OCI-LY1 (cell line): ENCODE data around the gene NLRP14.

Experiments used
- H2AFZ ChIP-seq: fragments of 200-600 bp; sonication (generic), shearing (Covaris generic); 2 replicates; pipeline ENCODE4 v1.6.0; 2014; ENCODE audit warnings: antibody characterized with exemption, mild to moderate bottlenecking, low read length
- H3F3A ChIP-seq: fragments of 200-600 bp; sonication (generic), shearing (Covaris generic); 2 replicates; pipeline ENCODE4 v1.6.0; 2014; ENCODE audit warnings: mild to moderate bottlenecking, antibody characterized with exemption, low read length, moderate library complexity; ENCODE audit not compliant: insufficient read depth
- H3K27ac ChIP-seq: fragments of 200-600 bp; sonication (generic); 2 replicates; pipeline ENCODE4 v1.5.1; 2014; ENCODE audit warnings: low read length, mixed run types, mild to moderate bottlenecking, low read depth; ENCODE audit not compliant: poor library complexity, severe bottlenecking
- H3K27me3 ChIP-seq: fragments of 200-600 bp; sonication (generic); 2 replicates; pipeline ENCODE4 v1.6.0; 2014; ENCODE audit warnings: antibody characterized with exemption, mild to moderate bottlenecking, low read length, moderate library complexity; ENCODE audit not compliant: insufficient read depth
- H3K36me3 ChIP-seq: fragments of 200-600 bp; sonication (generic); 2 replicates; pipeline ENCODE4 v1.6.1; 2014; ENCODE audit warnings: mild to moderate bottlenecking, antibody characterized with exemption, low read length, moderate library complexity, mixed read lengths; ENCODE audit not compliant: insufficient read depth
- H3K4me1 ChIP-seq: fragments of 200-600 bp; sonication (generic); 2 replicates; pipeline ENCODE4 v1.5.1; 2014; ENCODE audit warnings: mild to moderate bottlenecking, low read length, moderate library complexity; ENCODE audit not compliant: insufficient read depth, severe bottlenecking
- H3K4me2 ChIP-seq: fragments of 200-600 bp; sonication (generic), shearing (Covaris generic); 2 replicates; pipeline ENCODE4 v1.6.1; 2014; ENCODE audit warnings: low read length
- H3K4me3 ChIP-seq: fragments of 200-600 bp; sonication (generic); 2 replicates; pipeline ENCODE4 v1.5.1; 2014; ENCODE audit warnings: low read length, low read depth, mild to moderate bottlenecking, mixed read lengths; ENCODE audit not compliant: poor library complexity, severe bottlenecking
- H3K79me2 ChIP-seq: fragments of 200-600 bp; shearing (Covaris generic); 2 replicates; pipeline ENCODE4 v1.6.1; 2016; ENCODE audit warnings: mixed run types, low read length, mixed read lengths; ENCODE audit not compliant: insufficient read depth
- H3K9ac ChIP-seq: fragments of 200-600 bp; sonication (generic), shearing (Covaris generic); 2 replicates; pipeline ENCODE4 v1.6.1; 2014; ENCODE audit warnings: mild to moderate bottlenecking, low read length, mixed read lengths
- H3K9me2 ChIP-seq: fragments of 200-600 bp; sonication (generic), shearing (Covaris generic); 2 replicates; pipeline ENCODE4 v1.6.1; 2014; ENCODE audit warnings: low read depth, mild to moderate bottlenecking, low read length, mixed read lengths
- H3K9me3 ChIP-seq: fragments of 200-600 bp; shearing (Covaris generic); 2 replicates; pipeline ENCODE4 v1.6.1; 2014; ENCODE audit warnings: low read length, mixed read lengths
- H4K20me1 ChIP-seq: fragments of 200-600 bp; sonication (generic), shearing (Covaris generic); 2 replicates; pipeline ENCODE4 v1.6.0; 2016; ENCODE audit warnings: mild to moderate bottlenecking, low read length; ENCODE audit not compliant: insufficient read depth
- CTCF ChIP-seq: fragments of 200-600 bp; sonication (generic), shearing (Covaris generic); IDR thresholded peaks from 2 replicates; pipeline ENCODE4 v1.5.1; 2017; ENCODE audit warnings: mild to moderate bottlenecking, antibody characterized with exemption, low read length, moderate library complexity, mixed read lengths
- EZH2 ChIP-seq: fragments of 200-600 bp; sonication (generic), shearing (Covaris generic); IDR thresholded peaks from 2 replicates; pipeline ENCODE4 v1.8.0; 2017; ENCODE audit warnings: borderline replicate concordance, mixed run types, mild to moderate bottlenecking, antibody characterized with exemption, low read length, moderate library complexity, mixed read lengths

The NLRP14 gene

DNA sequence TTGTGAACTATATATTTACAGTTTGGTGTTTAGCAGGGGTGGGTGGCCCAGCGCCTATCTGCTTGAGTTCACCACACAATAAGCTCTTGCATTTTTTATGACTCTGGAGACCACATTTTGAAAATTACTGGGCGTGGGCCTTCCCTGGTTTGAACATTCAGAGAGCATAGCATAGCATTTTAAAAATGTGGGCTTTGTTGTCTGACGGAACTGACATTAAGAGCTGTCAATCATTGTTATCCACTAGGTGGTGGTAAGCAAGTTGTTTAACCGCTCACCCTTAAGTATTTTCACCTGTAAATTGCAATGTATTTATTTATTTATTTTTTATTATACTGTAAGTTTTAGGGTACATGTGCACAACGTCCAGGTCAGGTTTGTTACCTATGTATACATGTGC lies 1.0 kb downstream of the NLRP14 start:
- no peaks in the 10 kb centered on the region for H3K27me3 ChIP-seq
- H2AFZ ChIP-seq: no peak overlapping the region
- H3K36me3 ChIP-seq: no peaks in the 10 kb centered on the region
- no peak overlapping the region for H3K27ac ChIP-seq
- no peaks in the 10 kb centered on the region for H3K4me1 ChIP-seq
- no peaks in the 10 kb centered on the region for H3F3A ChIP-seq
- TF ChIP-seq CTCF: no peak
- TF ChIP-seq EZH2: no peak
- H3K9me3 ChIP-seq: no peaks in the 10 kb centered on the region
- no peak overlapping the region for H3K9ac ChIP-seq
- no peaks in the 10 kb centered on the region for H3K79me2 ChIP-seq
- H3K9me2 ChIP-seq: no peaks in the 10 kb centered on the region
- no peaks in the 10 kb centered on the region for H4K20me1 ChIP-seq
- H3K4me2 ChIP-seq: no peak overlapping the region
- no peak overlapping the region for H3K4me3 ChIP-seq

GRCh38 chr11:7028141-7028540 lies 7.9 kb downstream of the NLRP14 start:
- no peak overlapping the region for H3K9ac ChIP-seq
- H3K79me2 ChIP-seq: no peaks in the 10 kb centered on the region
- H3K27me3 ChIP-seq: no peaks in the 10 kb centered on the region
- TF ChIP-seq CTCF (no peak), EZH2 (no peak)
- H3K4me3 ChIP-seq: no peak overlapping the region
- no peaks in the 10 kb centered on the region for H3F3A ChIP-seq
- H4K20me1 ChIP-seq: no peaks in the 10 kb centered on the region
- H3K36me3 ChIP-seq: no peaks in the 10 kb centered on the region
- H3K9me3 ChIP-seq: no peaks in the 10 kb centered on the region
- no peaks in the 10 kb centered on the region for H3K9me2 ChIP-seq
- H3K27ac ChIP-seq: no peak overlapping the region
- H3K4me2 ChIP-seq: no peak overlapping the region
- no peaks in the 10 kb centered on the region for H3K4me1 ChIP-seq
- H2AFZ ChIP-seq: no peak overlapping the region

DNA sequence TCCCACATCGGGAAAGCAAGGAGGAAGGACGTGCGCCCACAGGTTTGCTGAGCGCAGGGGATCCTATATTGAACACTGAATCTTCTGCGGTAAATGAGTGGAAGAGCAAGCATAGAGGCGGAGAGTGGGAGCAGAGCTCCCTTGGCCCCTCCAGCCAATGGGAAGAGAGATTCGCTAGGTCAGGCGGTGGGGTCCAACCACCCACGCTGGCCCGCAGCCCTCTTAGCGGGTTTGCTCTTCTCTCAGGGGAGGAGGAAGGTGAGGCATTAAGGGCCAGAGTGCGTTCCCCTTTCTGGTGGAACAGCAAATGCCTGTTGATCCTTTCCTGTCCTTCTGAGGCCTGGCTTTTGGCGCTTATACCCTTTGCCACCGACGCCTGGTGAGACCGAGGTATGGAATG lies 10.6 kb downstream of the NLRP14 start:
- Histone ChIP-seq H3K27ac (no peak overlapping the region), H3K27me3 (no peaks in the 10 kb centered on the region), H4K20me1 (no peaks in the 10 kb centered on the region), H2AFZ (no peak overlapping the region), H3K79me2 (no peaks in the 10 kb centered on the region), H3K4me3 (no peak overlapping the region), H3K4me2 (no peak overlapping the region), H3K9ac (no peak overlapping the region), H3K4me1 (no peaks in the 10 kb centered on the region), H3K9me2 (no peaks in the 10 kb centered on the region), H3F3A (no peaks in the 10 kb centered on the region), H3K36me3 (no peaks in the 10 kb centered on the region), H3K9me3 (no peaks in the 10 kb centered on the region)
- TF ChIP-seq EZH2 (no peak), CTCF (no peak)
